Epithelial cell of esophagus (primary cell): ENCODE measurements around the gene APOBEC3G.
"Not testable (repeated sequence)": the region's sequence is repeated elsewhere in the genome, so short reads cannot be mapped to it uniquely, and the experiment has no call there.

ENCODE experiments used
- DNase-seq: peaks from one replicate; pipeline ENCODE4 v3.0.0; 2010; ENCODE audit warnings: low read depth
- H3K4me3 ChIP-seq: 2 replicates; pipeline ENCODE4 v1.5.1; 2011; ENCODE audit warnings: mild to moderate bottlenecking, low read length, control low read depth
- CTCF ChIP-seq: IDR thresholded peaks from 2 replicates; pipeline ENCODE4 v1.5.1; 2011; ENCODE audit warnings: low read depth, mild to moderate bottlenecking, low read length, control low read depth, inconsistent platforms; ENCODE audit not compliant: insufficient read depth; ENCODE audit errors: missing control alignments

Gene APOBEC3G

DNA sequence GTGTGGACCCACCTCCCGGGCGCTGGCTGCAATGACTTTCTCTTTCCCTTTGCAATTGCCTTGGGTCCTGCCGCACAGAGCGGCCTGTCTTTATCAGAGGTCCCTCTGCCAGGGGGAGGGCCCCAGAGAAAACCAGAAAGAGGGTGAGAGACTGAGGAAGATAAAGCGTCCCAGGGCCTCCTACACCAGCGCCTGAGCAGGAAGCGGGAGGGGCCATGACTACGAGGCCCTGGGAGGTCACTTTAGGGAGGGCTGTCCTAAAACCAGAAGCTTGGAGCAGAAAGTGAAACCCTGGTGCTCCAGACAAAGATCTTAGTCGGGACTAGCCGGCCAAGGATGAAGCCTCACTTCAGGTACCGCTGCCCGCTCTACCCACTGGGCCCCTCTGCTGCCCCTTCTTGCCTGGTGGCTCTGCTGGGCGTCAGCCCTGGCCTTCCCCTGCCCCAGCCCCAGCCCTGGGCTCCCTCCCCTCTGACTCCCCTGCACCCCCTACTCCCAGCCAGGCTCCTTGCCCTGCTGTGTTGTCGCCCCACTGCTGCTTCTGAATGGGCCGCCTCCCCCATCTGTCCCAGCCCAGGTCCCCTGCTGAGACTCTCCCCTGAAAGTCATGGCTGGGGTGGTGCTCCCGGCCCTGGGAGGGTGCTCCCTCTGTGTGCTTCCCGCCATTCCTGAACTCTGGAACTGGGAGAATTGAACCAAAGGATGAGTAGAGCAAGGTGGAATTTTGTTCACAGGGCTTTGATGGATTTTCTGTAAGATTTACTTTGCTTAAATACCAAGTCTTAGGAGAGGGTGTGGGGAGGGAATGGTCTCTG, at the start of gene APOBEC3G:
Gene APOBEC3G, plus strand, starts transcription at position 250 of the 815 bp plus-strand sequence. Its CDS starts 87 bp downstream, at position 337.
- not testable (repeated sequence) for H3K4me3 ChIP-seq, DNase-seq

DNA sequence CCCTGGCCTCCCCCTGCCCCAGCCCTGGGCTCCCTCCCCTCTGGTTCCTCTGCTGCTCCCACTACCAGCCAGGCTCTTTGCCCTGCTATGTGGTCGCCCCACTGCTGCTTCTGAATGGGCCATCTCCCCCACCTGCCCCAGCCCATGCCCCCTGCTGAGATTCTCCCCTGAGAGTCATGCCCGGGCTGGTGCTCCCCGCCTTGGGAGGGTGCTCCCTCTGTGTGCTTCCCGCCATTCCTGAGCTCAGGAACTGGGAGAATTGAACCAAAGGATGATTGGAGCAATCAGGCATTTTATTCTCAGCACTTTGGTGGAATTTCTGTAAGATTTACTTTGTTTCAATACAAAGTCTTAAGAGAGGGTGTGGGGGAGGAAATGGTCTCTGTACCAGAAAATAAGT, 49.4 kb upstream of the APOBEC3G start:
- H3K4me3 ChIP-seq, result no peak overlapping the region
- TF ChIP-seq CTCF, result no peak
- DNase-seq, result no peak

DNA sequence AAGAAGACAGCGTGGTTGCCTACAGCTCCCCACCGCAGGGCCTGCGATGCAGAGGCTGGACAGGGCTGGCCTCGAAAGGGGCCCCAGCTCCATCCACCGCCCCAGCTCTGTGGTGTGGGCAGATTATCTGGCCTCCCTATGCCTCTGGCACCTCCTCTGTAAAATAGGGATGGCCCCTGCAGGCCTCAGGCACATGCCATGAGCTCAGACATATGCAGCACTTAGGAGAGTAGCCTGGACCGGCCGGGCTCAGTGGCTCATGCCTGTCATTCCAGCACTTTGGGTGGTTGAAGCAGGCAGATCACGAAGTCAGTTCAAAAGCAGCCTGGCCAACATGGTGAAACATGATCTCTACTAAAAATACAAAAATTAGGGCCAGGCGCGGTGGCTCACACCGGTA, 48.8 kb upstream of the APOBEC3G start:
- no peak for DNase-seq
- TF ChIP-seq CTCF, result no peak
- no peak overlapping the region for H3K4me3 ChIP-seq

GRCh38 chr22:39029227-39029626, 47.8 kb upstream of the APOBEC3G start:
- DNase-seq, result no peak
- no peak overlapping the region for H3K4me3 ChIP-seq
- TF ChIP-seq CTCF, result no peak

DNA sequence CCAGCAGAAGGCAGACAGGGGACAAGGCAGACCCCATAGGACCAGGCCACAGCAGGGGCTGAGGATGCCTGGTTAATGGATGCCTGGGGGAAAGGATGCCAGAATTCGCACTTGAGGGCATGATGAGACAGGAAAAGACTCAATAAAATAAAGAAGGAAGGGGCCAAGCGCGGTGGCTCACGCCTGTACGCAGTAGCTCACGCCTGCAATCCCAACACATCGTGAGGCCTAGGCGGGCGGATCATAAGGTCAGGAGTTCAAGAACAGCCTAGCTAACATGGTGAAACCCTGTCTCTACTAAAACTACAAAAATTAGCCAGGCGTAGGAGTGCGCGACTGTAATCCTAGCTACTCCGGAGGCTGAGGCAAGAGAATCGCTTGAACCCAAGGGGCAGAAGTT, 46.4 kb upstream of the APOBEC3G start:
- no peak for TF ChIP-seq CTCF
- H3K4me3 ChIP-seq, result no peak overlapping the region
- DNase-seq, result no peak

- not testable (repeated sequence) for H3K4me3 ChIP-seq, DNase-seq
These were observed 45.4 kb upstream of the APOBEC3G start for GRCh38 chr22:39031434-39032295.

GRCh38 chr22:39037071-39037470, 40.0 kb upstream of the APOBEC3G start:
- not testable (repeated sequence) for H3K4me3 ChIP-seq, DNase-seq

DNA sequence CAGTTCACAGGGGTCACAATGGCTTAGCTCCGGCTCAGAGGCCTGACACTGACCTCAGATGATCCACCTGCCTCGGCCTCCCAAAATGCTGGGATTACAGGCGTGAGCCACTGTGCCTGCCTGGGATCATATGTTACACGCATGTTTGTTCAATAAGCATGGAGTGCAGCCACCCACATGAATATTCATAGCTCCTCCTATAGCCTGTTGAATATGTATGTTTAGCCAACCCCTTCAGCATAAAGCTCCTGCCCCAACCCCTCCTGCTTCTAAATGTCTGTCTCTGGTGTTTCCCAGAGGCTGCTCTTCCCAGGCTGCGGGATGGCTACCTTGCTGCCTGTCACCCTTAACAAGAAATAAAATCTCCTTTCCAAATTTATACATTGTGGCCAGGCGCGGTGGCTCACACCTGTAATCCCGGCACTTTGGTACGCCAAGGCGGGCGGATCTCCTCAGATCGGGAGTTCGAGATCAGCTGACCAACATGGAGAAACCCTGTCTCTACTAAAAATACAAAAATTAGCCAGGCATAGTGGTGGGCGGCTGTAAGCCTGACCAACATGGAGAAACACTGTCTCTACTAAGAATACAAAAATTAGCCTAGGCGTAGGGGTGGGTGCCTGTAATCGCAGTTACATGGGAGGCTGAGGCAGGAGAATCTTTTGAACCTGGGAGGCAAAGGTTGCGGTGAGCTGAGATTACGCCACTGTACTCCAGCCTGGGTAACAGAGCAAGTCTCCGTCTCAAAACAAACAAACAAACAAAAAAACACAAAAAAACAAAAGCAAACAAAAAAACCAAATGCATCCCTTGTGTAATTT, 37.6 kb upstream of the APOBEC3G start:
- TF ChIP-seq CTCF, result no peak
- H3K4me3 ChIP-seq, result no peak overlapping the region
- no peak for DNase-seq

DNA sequence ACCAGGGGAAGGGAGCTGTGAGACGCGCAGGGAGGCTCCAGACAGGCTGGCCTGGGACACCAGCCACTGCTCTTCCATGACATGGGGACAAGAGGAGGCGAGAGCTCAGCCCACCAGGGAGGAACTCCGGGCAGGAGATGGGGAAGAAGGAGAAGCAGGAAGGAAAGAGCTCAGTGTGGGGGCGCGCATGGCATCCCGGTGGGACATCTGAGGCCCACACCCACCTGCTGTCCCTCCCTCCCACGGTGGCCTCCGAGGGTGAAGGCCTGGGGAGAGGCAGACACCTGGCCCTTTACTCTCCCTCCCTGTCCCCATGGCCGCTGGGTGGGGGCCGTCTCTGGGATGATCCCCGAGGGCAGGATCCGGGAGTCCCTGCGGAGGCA, 36.9 kb upstream of the APOBEC3G start:
- H3K4me3 ChIP-seq, DNase-seq: not testable (repeated sequence)

- DNase-seq, result peak; percentile 33
These were observed 36.4 kb upstream of the APOBEC3G start, which contains the start of gene APOBEC3F for GRCh38 chr22:39040538-39041296. Gene APOBEC3F, plus strand, starts transcription at chr22:39040864. Its CDS starts 97 bp downstream, at chr22:39040961.

More at GRCh38 chr22:39040538-39041296, 36.4 kb upstream of the APOBEC3G start, which contains the start of gene APOBEC3F:
- peak within 1 kb of the TSS; percentile 46 for H3K4me3 ChIP-seq
